Measurements from ENCODE around the gene CD200R1. TPM values are rescaled to one million over a fixed set of nuclear protein-coding genes. Genes with fewer than 3 reads are reported as not detected.
A peak's percentile ranks its signal among the peaks of the same experiment; 100 is the strongest.

CD200R1 gene, protein sequence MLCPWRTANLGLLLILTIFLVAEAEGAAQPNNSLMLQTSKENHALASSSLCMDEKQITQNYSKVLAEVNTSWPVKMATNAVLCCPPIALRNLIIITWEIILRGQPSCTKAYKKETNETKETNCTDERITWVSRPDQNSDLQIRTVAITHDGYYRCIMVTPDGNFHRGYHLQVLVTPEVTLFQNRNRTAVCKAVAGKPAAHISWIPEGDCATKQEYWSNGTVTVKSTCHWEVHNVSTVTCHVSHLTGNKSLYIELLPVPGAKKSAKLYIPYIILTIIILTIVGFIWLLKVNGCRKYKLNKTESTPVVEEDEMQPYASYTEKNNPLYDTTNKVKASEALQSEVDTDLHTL
- 3.8 TPM for total RNA-seq
- long read RNA-seq, partial matches to known transcripts, result 0 of 3 reads
- long read RNA-seq, other reads (novel, unspliced or antisense), result 1 of 3 reads

DNA sequence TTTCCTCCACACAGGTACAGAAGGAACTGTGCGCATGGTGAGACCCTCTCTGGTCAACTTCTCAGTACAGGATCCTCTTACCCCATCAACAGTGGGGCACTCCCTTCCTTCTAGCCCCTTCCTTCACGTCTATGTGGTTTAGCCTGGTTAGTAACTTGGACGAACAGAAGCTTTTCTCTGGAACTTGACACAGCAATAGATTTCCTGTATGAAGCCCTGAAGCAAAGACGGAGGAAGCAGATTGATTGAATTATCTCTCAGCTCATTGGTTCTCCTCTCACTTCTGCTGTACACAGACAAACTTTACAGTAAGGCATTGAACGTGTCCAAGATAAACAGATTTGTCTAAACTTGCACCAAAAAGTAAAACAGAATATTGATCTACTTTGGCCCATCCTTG lies at the start of gene CD200R1:
CD200R1 (minus strand) TSS at position 210 of the 400 bp plus-strand sequence. CDS start 246 bp downstream, outside the sequence.
- DNase-seq (ENCODE audit: low spot score), result no peak

DNA sequence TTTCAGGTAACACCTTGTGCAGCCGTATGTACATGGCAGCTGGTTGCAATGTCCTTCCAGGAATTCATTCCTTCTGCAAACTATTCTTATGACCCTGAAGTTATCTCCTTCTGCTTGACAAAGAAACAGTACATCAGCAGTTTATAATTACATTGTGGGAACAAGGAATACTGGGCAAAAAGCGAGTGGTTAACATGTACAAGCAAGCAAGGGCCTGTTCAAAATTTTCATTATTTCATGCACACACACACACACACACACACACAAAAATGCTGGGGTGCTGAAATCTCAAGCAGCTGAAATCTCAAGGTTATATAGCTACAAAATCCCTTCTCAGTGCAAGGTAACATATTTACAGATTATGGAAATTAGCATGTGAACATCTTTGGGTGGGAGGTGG lies 46.6 kb upstream of the CD200R1 start:
- DNase-seq (ENCODE audit: low spot score), result no peak

DNA sequence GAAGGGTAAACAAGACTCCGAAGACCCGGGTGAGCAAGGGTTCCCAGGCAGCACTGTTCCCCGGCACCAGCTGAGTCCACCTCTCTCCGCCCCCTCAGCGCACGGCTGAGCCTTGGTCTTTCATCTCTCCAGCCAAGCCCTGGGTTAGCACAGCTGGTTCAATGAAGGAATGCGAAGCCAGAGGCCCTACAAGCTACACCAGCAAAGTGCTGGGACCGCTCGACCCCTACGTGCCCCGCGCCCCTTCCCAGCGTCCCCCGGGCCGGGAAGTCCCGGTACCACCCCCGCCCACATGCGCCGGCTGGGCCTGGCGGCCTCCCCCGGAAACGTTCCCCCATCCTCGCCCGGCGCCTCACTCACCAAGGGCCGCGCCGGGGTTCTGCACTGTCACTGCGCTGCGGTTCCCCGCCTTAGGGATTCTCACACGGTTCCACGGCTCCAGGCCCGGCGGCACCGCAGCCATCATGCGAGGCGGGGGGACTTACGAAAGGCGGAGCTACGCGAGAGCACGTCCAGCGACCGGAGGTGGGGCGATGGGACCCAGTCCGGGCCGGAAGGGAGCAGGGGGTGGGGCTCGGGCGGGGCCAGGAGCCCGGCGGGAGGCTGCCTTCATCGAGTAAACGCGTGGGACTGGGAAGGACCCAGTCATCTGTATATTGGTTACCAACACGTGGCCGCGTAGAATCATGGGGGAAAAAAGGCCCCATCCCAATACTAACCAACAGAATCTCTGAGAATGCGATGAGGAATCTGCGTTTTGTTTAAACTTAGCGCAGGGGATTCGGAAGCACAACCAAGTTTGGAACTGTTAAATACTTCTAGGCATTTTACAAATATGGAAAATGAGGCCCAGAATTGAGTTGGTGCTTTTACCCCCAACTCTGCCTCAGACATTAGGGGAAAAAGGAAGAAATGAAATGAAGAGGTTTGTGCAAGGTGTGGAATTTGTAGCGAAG lies 44.6 kb upstream of the CD200R1 start:
- DNase-seq (ENCODE audit: low spot score), result peak; percentile 95

DNA sequence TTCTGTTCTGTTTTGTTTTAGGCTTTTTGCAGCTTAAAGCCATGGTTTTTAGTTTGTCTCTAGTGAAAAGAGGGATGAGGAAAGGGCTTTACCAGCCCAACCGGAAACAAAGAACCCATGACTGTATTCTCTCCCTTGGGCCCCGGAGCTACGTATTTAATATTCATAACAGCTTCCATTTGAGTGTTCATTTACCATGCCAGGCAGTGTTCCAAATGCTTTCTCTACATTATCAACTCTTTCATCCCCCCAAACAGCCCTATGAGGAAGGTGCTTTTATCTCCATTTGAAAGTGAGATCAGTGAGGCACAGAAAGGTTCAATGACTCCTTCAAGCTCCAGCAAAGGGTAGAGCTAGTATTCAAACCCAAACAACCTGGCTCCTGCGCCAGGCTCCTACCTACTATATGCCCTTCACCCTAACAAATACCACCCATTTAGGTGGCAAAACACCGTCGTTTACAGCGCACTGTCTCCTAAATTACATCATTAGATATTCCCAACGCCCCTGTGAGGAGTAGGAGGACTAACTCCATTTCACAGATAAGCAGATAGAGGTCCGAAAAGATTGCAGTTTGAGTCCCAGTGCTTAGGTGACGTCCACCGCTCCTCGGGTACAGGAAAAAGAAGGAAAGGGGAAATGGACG lies 43.8 kb upstream of the CD200R1 start:
- DNase-seq (ENCODE audit: low spot score), result no peak

DNA sequence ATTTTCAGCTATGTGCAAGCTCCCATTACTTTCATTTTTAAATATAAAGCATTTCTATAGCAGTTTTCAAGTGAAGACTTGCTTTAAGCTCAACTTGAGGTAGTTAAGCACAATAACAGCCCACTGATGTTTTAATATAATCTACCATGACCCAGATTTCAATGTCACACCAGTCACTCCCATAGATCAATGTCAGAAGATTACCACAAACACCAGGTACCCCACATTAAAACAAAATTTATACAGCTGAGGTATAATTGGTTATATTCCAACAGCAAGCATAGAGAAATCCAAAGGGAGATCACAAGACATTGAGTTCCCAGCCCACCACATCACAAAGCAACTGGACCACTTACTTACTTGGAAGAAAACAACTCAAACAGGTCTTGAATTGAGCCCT lies 38.7 kb upstream of the CD200R1 start:
- DNase-seq (ENCODE audit: low spot score), result no peak

DNA sequence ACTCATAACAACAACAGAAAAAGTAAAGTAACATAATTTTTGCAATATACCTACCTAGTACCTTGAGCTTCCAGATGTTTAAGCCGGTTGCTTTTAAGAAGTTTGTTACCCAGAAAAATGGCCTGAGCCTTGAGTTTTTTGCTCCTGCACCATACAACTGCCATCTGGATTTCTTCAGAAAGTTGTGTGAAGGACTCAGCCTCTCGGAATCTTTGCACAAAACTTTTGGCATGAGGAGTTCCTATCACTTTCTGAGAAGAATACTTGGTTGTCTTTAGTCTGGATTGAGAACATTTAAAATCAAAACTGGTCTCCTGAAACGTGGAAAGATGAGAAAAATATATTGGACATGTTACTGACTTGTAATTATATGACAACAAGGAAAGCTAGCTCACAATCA lies 33.2 kb upstream of the CD200R1 start:
- DNase-seq (ENCODE audit: low spot score), result no peak

DNA sequence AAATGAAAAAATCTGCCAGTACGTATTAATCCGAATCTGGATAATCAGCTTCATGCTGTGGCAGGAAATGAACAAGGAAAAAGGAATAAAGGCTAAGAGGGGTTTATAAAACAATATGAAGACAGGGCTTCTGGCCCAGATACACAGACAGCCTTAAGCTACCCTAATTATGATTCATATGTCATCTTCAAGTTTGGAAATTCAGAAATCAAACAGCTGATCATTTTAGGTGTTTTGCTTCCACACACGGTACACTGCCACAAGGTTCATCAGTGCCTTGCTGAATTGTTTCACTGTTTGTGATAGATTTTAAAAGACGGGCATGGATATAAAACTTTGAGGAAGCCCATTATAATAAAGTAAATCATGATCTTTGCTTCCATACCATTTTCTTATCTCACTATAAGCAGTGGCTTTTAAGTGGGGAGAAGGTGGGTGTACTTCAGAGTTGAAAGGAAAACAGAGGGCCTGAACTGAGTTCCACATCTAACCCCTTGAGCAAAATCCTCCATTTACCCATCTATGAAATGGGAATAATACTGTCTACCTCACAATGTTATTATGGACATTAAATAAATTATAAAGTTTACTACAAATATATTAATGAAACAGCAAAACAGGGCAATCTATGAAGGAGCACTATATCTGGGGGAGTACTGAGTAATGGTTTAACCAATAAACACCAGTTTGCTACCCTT lies 31.6 kb upstream of the CD200R1 start:
- no peak for DNase-seq (ENCODE audit: low spot score)

DNA sequence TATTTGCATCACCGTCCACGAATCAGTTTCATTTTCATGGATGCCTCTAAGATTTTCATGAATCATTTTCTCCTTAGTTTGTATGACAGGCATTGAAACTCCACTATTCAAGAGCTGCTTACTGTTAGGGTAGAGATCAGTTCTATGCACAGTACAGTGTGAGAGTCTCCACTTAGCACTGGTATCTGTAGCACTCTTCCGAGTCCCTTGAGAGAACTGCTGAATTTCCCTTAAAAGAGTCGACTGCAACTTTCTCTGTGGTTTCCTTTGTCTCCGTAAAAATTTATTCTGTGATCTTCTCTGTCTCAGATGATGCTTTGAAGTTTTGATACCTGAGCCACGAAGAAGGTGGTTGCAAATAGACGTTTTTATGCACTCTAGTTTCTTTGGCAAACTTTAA lies 30.7 kb upstream of the CD200R1 start:
- DNase-seq (ENCODE audit: low spot score), result no peak

DNA sequence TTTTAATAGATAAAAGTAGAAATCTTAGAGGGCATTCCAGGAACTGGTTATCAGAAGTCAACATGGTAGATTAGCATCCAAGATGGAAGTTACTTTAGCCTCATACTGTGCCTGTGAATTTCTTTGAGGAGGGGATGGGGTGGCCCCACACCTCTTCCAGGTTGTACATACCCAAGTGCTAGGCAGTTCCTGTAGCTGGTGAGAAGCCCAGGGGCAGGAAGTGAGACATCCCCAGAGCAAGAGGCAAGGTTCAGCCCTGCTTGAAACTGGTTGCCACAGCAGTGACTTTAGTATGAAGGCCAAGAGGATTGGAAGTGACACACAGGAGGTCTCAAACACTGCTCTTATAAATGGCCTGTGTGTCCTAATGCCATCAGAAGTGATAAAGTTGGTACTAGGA lies 27.8 kb upstream of the CD200R1 start:
- DNase-seq (ENCODE audit: low spot score), result no peak

DNA sequence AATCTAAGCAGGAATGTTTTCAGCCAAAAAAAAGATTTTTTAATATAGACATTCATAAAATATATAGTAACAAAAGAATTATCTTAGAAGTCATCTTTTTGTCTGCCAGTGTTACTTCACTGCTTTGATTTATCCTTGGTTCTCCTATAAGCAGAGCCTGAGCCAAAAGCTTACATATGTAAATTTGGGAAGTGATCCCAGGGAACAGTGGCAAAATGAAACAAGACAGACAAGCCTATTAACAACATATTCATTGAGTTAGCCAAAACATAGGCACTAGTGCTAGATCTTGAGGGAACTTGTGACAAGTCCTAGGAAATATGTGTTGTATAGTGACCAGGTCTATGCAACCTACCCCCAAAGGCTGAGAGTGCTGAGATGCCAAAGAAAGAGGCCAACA lies 27.1 kb upstream of the CD200R1 start:
- DNase-seq (ENCODE audit: low spot score), result no peak

DNA sequence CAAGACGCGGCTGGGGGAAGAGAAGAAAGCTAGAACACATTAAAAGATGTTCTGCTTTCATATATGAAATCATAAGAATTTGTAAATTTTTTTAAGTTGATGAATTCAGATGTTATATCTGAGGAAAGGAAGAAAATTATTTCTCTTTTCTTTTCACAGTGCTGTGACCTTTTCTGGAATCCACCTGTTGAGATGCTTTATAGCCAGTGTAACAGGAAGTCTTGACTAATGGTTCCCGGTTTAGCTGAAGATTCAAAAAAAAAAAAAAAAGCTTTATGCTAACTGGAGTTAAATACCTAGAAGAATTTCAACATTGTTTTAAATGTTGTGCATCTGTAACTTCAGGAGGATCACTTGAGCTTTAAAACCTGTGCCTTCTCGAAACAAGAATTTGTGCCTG lies 25.8 kb upstream of the CD200R1 start:
- no peak for DNase-seq (ENCODE audit: low spot score)

DNA sequence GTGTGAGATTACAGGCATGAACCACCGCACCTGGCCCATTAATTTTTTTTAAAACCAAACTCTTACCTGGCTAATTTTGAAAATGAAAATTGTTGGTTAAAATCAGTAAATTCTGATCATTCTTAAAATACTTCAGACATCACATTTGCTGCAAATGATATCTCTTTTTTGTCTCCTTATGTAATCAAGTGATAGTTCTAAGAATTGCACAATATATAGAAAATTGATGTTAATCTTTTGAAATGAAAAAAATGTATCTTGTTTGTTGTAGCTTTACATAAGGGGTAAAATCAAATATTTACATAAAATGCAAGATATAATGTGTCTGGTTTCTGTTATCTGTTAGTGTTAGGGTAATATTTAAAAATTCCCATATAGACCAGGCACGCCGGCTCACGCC lies 20.9 kb upstream of the CD200R1 start:
- DNase-seq (ENCODE audit: low spot score), result no peak

DNA sequence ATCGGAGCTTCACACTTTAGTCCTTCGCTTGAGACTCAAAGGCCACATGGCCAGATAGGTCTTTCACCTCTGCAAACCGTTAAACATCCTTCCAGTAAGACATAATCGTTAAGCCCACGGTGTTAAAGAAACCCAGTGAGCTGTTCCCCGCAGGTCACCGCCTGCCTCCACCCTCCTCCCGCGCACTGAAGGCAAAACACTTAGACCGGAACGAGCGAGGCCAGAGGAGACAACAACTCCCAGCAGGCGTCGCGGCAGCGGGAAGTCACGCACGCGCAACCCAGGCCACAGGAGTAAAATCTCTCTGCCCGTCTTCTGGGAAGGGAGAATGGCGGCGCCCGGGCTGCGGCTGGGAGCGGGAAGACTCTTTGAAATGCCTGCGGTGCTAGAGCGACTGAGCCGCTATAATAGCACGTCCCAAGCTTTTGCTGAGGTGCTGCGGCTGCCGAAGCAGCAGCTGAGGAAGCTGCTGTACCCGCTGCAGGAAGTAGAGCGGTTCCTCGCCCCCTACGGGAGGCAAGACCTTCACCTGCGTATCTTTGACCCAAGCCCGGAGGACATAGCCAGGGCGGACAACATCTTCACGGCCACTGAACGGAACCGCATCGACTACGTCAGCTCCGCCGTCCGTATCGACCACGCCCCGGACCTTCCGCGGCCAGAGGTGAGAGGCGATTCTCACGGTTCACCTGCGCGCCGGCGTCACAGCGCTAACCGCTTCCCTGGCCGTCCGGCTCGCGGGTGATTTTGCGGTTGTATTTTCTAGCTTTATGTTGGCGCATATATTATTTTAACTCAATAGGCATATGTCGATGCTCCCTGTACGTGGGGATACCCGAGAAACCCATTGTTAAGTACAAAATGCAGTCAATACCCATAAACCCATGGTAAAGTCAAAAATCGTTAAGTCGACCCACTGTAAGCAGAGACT lies 16.0 kb upstream of the CD200R1 start, which contains the start of gene GTPBP8:
GTPBP8 (plus strand) TSS at position 313 of the 931 bp plus-strand sequence; CDS start at position 329, 16 bp downstream.
- peak; percentile 95 for DNase-seq (ENCODE audit: low spot score)

DNA sequence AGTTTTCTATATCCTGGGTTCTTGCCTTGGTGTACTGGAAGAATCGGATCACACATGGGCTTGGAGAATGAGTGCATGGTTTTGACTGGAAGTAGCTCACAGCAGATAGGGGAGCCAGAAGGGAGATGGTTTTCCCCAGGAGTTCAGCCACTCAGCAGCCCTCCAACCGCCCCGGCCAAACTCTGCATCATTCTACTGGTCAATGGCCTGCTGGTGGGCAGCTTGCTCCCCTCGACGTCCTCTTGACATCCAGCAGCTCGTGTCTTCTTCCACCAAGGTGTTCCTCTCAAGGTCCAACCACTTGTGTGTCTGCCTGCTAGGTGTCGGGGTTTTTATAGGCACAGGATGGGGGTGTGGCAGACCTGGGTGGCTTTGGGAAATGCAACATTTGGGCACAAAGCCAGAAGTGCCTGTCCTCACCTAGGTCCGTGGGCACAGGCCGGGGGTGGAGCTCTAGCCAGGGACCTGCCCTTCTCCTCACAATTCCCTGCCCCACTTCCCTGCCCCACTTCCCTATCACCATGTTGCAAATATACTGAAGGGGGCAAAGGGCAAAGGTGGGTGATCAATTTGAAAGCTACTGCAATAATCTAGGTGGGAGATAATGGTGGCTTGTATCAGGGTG lies 12.9 kb upstream of the CD200R1 start:
- DNase-seq (ENCODE audit: low spot score), result no peak

DNA sequence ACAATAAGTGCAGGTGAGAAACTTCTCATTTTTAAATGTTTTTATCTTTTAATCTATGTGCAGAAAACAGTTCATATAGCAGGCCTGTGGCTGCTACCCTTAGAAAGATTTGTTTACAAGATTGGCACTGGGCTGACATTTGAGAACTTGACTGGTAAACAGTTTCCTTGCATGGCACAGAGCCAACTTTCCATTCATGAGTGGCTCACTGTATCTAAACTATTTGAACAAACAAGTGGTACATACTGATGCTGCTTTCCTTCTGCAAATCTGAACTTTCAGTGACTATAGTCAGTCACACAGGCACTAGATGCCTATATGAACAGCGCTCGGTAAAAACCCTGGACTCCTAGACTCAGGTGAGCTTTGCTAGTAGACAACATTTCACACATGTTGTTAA lies 9.6 kb upstream of the CD200R1 start:
- no peak for DNase-seq (ENCODE audit: low spot score)

DNA sequence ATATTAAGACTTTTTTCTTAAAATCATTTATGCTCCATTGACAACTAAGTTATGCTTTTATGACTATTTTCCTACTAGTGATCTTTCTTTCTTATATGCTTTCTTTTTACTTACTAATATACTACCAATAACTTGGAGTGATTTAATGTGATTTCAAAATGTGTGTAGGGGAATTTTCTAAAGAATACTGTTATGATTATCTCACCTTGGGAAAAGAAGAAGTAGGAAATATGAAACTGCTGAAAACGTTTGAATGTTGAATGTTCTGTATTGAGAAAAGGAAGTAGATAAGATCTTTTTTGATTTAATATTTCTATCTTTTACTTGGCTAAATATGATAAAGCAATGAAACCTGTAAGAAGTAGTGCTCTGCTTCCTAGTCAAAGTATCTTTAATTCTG lies 7.8 kb upstream of the CD200R1 start:
- DNase-seq (ENCODE audit: low spot score), result no peak

DNA sequence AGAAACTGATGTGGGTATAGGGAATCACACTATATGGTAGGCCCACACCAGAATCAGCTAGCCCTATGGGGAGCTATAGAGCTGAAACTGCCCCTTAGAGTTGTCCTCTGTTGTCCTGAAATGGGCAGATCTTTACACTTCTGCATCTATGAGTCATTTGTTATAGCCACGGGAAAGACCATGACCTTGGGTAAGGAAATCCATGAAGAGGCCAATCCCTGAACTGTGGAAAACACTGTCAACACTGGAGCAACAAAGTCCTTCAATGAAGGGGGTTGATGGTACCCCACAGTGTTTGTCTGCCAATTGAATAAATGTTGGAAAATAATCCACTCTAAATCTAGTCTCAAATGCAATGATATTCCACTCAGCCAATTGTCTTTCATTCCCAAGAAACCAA lies 5.2 kb upstream of the CD200R1 start:
- DNase-seq (ENCODE audit: low spot score), result no peak

DNA sequence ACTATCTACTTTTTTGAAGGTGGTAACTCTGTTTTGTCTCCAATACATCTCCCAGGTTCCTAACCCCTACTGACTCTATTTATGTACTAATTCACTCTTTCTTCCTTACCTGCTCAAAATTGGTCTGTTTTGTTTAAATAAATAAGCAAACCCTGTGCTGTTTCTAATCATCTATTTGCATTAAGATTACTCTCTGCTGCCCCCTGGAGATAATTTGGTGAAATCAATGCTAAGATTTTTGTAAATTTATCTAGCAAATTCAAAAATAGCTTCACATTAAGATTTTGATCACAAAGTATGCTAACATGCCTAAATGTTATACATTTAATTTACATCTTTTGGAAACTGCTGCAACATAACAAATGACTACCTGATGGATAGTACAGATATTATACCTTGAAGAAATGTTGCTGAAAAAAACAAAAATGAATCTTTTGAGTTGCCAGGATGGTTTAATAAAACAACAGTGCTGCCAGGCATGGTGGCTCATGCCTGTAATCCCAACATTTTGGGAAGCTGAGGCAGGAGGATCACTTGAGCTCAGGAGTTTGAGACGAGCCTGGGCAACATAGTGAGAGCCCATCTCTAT lies 4.4 kb upstream of the CD200R1 start:
- no peak for DNase-seq (ENCODE audit: low spot score)

DNA sequence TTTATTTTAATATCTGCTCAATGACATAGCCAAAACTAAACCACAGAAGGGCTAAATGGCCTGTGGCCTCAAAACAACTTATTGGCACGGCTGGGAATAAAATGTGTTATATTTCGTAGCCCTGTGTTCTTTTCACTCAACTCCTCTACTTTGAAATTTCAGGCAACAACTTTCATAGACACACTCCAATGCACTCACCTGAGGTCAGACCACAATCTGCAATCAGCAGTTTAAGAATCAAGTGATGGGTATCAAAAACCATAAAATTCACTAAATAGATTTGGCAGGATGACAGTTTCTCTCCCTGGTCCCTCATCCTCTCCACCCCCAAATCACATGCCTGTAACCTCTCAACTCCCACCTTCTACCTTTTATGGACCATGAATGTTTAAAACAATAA lies 2.0 kb upstream of the CD200R1 start:
- DNase-seq (ENCODE audit: low spot score), result no peak
